ENCODE results near the gene OR52M1. TPM values are rescaled to one million over a fixed set of nuclear protein-coding genes. Genes with fewer than 3 reads are reported as not detected.

Gene OR52M1
- total RNA-seq, 1 donor from 2014 or later: not detected

GRCh38 chr11:4511282-4512245, 33.4 kb upstream of the OR52M1 start:
- TF ChIP-seq CTCF (IDR thresholded peaks at IDR 0.05): no peak

GRCh38 chr11:4514196-4514595, 30.8 kb upstream of the OR52M1 start:
- DNase-seq (ENCODE audit: extremely low spot score, unreplicated experiment): no peak
- TF ChIP-seq CTCF (IDR thresholded peaks at IDR 0.05): no peak
- no peaks in the 10 kb centered on the region for H3K4me1 Mint-ChIP-seq (ENCODE audit: unreplicated experiment)
- no peaks in the 10 kb centered on the region for H3K9me3 Mint-ChIP-seq (ENCODE audit: unreplicated experiment)
- H3K27me3 Mint-ChIP-seq (ENCODE audit: unreplicated experiment): no peaks in the 10 kb centered on the region
- no peaks in the 10 kb centered on the region for H3K36me3 Mint-ChIP-seq (ENCODE audit: unreplicated experiment)
- H3K27ac Mint-ChIP-seq (ENCODE audit: unreplicated experiment): no peak overlapping the region
- H3K4me3 Mint-ChIP-seq (ENCODE audit: unreplicated experiment): no peak overlapping the region

More at GRCh38 chr11:4511282-4512245, 33.4 kb upstream of the OR52M1 start:
- no peaks in the 10 kb centered on the region for H3K4me1 Mint-ChIP-seq (ENCODE audit: unreplicated experiment)
- no peak overlapping the region for H3K27ac Mint-ChIP-seq (ENCODE audit: unreplicated experiment)
- peaks cover 3% of the 10 kb centered on the region for H3K27me3 Mint-ChIP-seq (ENCODE audit: unreplicated experiment)
- H3K36me3 Mint-ChIP-seq (ENCODE audit: unreplicated experiment): no peaks in the 10 kb centered on the region
- H3K9me3 Mint-ChIP-seq (ENCODE audit: unreplicated experiment): no peaks in the 10 kb centered on the region
- DNase-seq (ENCODE audit: extremely low spot score, unreplicated experiment): no peak
- H3K4me3 Mint-ChIP-seq (ENCODE audit: unreplicated experiment): no peak overlapping the region

- H3K36me3 Mint-ChIP-seq (ENCODE audit: unreplicated experiment): no peaks in the 10 kb centered on the region
- H3K27ac Mint-ChIP-seq (ENCODE audit: unreplicated experiment): no peak overlapping the region
- H3K4me1 Mint-ChIP-seq (ENCODE audit: unreplicated experiment): no peaks in the 10 kb centered on the region
- no peak for TF ChIP-seq CTCF (IDR thresholded peaks at IDR 0.05)
- peaks cover 11% of the 10 kb centered on the region for H3K27me3 Mint-ChIP-seq (ENCODE audit: unreplicated experiment)
- H3K9me3 Mint-ChIP-seq (ENCODE audit: unreplicated experiment): no peaks in the 10 kb centered on the region
- DNase-seq (ENCODE audit: extremely low spot score, unreplicated experiment): no peak
- no peak overlapping the region for H3K4me3 Mint-ChIP-seq (ENCODE audit: unreplicated experiment)
Observed at GRCh38 chr11:4522339-4522738, 22.7 kb upstream of the OR52M1 start.

GRCh38 chr11:4522752-4523151, 22.2 kb upstream of the OR52M1 start:
- H3K27ac Mint-ChIP-seq (ENCODE audit: unreplicated experiment): no peak overlapping the region
- TF ChIP-seq CTCF (IDR thresholded peaks at IDR 0.05): no peak
- no peak overlapping the region for H3K4me3 Mint-ChIP-seq (ENCODE audit: unreplicated experiment)
- no peaks in the 10 kb centered on the region for H3K9me3 Mint-ChIP-seq (ENCODE audit: unreplicated experiment)
- H3K27me3 Mint-ChIP-seq (ENCODE audit: unreplicated experiment): peaks cover 13% of the 10 kb centered on the region
- no peaks in the 10 kb centered on the region for H3K36me3 Mint-ChIP-seq (ENCODE audit: unreplicated experiment)
- H3K4me1 Mint-ChIP-seq (ENCODE audit: unreplicated experiment): no peaks in the 10 kb centered on the region
- DNase-seq (ENCODE audit: extremely low spot score, unreplicated experiment): no peak

- Mint-ChIP-seq H3K4me1 (ENCODE audit: unreplicated experiment) (no peaks in the 10 kb centered on the region), H3K36me3 (ENCODE audit: unreplicated experiment) (no peaks in the 10 kb centered on the region), H3K4me3 (ENCODE audit: unreplicated experiment) (no peak overlapping the region), H3K9me3 (ENCODE audit: unreplicated experiment) (no peaks in the 10 kb centered on the region), H3K27me3 (ENCODE audit: unreplicated experiment) (peaks cover 18% of the 10 kb centered on the region), H3K27ac (ENCODE audit: unreplicated experiment) (no peak overlapping the region)
- DNase-seq (ENCODE audit: extremely low spot score, unreplicated experiment): no peak
- no peak for TF ChIP-seq CTCF (IDR thresholded peaks at IDR 0.05)
Observed at GRCh38 chr11:4523666-4524065, 21.3 kb upstream of the OR52M1 start.

Measured in osteocyte (in vitro differentiated cells).